Measurements from ENCODE around the gene CC2D2A.
"Not testable (repeated sequence)": the region's sequence is repeated elsewhere in the genome, so short reads cannot be mapped to it uniquely, and the experiment has no call there.

Gene CC2D2A

DNA sequence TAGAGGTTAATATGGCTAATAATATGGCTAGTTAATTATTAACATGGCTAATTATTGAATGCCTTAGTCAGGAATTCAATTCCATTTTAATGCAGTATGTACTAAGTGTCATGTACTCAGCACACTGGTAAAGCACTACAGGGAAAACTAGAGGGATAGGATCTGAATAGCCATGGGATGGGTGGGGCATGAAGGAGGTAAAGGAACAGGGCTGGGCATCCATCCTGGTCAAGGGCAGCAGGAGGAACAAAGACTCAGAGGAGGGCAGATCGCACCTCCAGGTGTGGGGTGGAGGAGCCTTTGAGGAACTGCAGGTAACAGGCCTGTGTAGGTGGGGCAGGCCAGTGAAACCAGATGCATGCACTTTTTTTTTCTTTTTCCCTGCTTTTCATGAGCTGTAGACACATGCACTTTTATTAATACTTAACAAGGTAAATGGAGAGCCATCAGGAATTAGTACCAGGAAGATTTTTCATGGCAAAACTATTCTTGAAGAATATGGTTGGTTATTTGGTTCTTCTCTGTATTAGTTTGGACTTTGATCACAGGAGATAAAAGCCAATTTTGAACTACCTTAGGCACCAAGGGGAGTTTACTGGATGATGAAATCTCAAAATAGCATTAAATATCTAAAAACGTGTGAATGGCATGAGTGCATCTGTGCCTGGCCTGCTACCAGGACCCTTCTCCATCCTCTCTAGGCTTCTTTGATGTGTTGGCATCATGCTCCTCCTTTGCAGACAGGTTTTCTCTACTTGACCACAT, 88.3 kb downstream of the CC2D2A start:
- no peak for DNase-seq (ENCODE audit: low spot score)

GRCh38 chr4:15558561-15558960, 88.9 kb downstream of the CC2D2A start:
- DNase-seq (ENCODE audit: low spot score): no peak

GRCh38 chr4:15562114-15562513, 92.4 kb downstream of the CC2D2A start:
- no peak for DNase-seq (ENCODE audit: low spot score)

GRCh38 chr4:15562623-15563022, 92.9 kb downstream of the CC2D2A start:
- DNase-seq (ENCODE audit: low spot score): no peak

GRCh38 chr4:15563871-15564270, 94.2 kb downstream of the CC2D2A start:
- DNase-seq (ENCODE audit: low spot score): no peak

GRCh38 chr4:15568821-15569220, 99.1 kb downstream of the CC2D2A start:
- no peak for DNase-seq (ENCODE audit: low spot score)

DNA sequence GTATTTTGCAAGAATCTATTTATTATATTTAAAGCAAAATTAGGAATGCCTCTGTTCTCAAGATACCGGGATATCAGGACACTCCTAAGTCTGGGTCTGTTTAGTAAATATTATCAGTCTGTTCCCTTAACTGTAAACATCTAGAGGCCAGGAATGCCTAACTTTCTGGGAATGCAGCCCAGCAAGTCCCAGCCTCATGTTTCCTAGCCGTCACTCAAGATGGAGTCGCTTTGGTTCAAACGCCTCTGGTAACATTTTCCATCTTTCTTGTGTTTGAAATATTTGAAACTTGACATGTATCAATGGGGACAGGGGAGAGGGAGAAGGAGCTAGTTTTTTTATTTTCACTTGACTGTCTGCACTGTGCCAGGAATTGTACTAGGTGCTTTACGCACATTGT, 100.1 kb downstream of the CC2D2A start:
- DNase-seq (ENCODE audit: low spot score): no peak

- no peak for DNase-seq (ENCODE audit: low spot score)
Observed at GRCh38 chr4:15575966-15576365, 106.3 kb downstream of the CC2D2A start.

DNA sequence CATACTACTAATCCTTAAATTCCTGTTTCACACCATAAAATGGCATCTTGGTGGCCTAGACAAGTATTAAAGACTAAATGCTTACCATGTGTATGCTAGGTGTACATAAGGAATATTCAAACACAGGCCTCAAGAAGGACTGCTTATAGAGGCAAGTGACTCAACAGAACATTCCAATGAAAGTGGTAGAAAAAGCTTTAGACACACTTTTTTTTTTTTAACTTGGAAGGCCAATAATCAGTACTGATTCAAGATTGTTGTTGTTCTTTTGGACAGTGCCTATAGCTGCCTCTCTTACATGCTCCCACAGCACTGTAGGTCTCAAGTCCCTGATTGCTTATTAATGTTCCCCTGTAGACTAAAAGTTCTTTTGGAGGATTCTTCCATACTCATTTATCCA, 107.8 kb downstream of the CC2D2A start:
- DNase-seq (ENCODE audit: low spot score): no peak

- no peak for DNase-seq (ENCODE audit: low spot score)
Observed at GRCh38 chr4:15584785-15585184, 115.1 kb downstream of the CC2D2A start.

- DNase-seq (ENCODE audit: low spot score): no peak
Observed at GRCh38 chr4:15585331-15585730, 115.6 kb downstream of the CC2D2A start.

DNA sequence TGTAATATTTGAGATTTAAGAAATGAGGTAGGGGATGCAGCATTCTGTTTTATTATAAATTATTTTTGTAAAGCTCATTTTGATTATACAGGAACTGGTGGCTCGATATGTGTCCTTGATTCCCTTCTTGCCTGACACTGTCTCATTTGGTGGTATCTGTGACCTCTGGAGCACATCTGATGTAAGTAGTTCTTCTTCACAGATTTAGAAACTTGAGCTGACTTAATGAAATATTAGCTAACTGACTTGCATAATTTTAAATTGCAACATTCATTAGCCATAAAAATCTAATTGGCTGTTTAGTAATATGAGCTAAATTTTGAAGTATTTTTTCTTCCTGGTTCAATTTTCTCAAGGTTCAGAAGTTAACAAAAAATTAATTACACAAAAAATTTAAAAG, 116.4 kb downstream of the CC2D2A start:
- no peak for DNase-seq (ENCODE audit: low spot score)

GRCh38 chr4:15587649-15588048, 118.0 kb downstream of the CC2D2A start:
- DNase-seq (ENCODE audit: low spot score): no peak

- no peak for DNase-seq (ENCODE audit: low spot score)
Observed at GRCh38 chr4:15592799-15593198, 123.1 kb downstream of the CC2D2A start.

DNA sequence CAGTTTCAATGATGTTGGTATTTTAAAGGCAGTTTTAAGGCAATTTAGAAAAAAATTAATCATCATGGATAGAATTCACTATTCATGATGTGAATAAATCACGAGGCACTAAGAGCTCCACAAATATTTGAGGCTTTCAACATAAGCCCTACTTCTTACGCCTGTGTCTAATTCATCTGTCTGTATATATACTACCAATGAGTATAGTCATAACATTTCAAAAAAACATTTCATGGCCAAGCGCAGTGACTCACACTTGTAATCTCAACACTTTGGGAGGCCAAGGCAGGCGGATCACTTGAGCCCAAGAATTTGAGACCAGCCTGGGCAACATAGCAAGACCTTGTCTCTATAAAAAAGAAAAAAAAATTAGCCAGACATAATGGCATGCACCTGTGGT, 129.0 kb downstream of the CC2D2A start:
- no peak for DNase-seq (ENCODE audit: low spot score)

- DNase-seq (ENCODE audit: low spot score): no peak
Observed at GRCh38 chr4:15600176-15600575, 130.5 kb downstream of the CC2D2A start.

- no peak for DNase-seq (ENCODE audit: low spot score)
Observed at GRCh38 chr4:15601862-15602261, 132.2 kb downstream of the CC2D2A start.

- DNase-seq (ENCODE audit: low spot score): no peak
Observed at GRCh38 chr4:15605537-15605936, 135.9 kb downstream of the CC2D2A start.

DNA sequence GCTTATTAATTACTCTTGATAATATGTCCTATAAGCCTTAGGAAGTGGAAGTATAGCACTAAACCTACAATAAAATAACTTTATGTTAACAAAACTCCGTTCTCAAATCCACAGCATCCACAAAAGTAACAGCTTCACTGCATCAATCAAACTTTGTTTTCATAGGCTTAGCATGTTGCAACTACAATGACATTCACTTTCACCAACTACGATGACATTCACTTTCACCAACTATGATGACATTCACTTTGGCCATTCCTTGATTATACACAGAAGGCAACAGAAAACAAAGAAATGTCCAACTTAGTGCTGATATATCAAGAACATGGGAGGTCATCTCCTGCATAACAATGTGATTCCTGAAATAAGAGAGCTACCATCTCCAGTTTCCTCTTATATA, 141.2 kb downstream of the CC2D2A start:
- no peak for DNase-seq (ENCODE audit: low spot score)

- no peak for DNase-seq (ENCODE audit: low spot score)
Observed at GRCh38 chr4:15612136-15612535, 142.5 kb downstream of the CC2D2A start.

DNA sequence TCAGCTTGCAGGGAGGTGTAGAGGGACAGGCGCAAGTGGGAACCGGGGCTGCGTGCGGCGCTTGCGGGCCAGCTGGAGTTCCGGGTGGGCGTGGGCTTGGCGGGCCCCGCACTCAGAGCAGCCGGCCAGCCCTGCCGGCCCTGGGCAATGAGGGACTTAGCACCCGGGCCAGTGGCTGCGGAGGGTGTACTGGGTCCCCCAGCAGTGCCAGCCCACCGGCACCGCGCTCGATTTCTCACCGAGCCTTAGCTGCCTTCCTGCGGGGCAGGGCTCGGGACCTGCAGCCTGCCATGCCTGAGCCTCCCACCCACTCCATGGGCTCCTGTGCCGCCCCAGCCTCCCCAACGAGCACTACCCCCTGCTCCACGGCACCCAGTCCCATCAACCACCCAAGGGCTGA, 145.2 kb downstream of the CC2D2A start:
- DNase-seq (ENCODE audit: low spot score): not testable (repeated sequence)

- DNase-seq (ENCODE audit: low spot score): not testable (repeated sequence)
Observed at GRCh38 chr4:15617407-15617806, 147.7 kb downstream of the CC2D2A start.

DNA sequence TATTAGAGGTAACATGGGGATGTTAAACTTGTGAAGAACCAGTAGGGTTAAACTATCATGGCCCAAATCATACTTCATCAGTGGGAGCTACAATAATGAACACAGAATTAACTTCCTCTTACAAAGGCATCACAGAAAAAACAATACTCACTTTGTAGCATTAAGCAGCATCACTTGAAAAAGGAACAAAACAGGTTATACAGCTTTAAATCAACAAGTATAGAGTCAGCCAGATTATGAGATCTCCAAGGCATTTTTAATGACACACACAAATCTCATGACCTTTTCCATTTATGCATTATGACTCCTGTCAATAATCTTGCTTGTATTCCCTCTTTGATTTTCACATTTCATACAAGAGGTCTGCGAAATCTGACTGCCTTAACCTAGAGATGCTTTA, 167.1 kb downstream of the CC2D2A start:
- no peak for DNase-seq (ENCODE audit: low spot score)

DNA sequence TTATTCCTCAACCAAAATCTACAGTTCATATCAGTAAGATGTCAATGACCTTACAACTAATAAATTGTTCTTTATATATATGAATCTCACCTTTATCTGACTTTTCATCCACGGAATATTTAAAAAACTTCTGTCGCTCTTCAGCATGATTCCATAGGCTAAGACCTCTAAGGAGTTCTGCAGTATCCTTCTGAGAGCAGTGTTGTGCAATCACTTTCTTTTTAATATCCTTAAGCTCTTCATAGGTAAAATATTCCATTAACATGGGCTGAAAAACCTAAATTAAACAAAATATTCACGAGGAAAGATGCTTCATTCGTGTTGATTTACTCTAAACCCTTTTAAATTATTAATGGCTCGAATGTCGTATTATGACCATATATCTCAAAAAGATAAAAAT, 168.7 kb downstream of the CC2D2A start:
- DNase-seq (ENCODE audit: low spot score): no peak
